SK-N-SH treated with all-trans-retinoic acid at 6 μM for 48 hours (cell line): ENCODE results near the gene GAST.

Experiments used
- ATAC-seq: fragments of 200-7000 bp; cut with Tn5 transposase; 3 replicates; pipeline ENCODE4 v1.9.1; 2020; ENCODE audit warnings: mild to moderate bottlenecking, moderate library complexity
- BACH2 ChIP-seq: fragments of 250-450 bp; sonication (Bioruptor Pico); IDR thresholded peaks from 2 replicates; pipeline ENCODE4 v1.9.0; 2021; ENCODE audit warnings: mild to moderate bottlenecking, borderline replicate concordance
- CSDC2 ChIP-seq: fragments of 250-450 bp; sonication (Bioruptor Pico); IDR thresholded peaks from 2 replicates; pipeline ENCODE4 v1.5.0; 2020; ENCODE audit warnings: mild to moderate bottlenecking, moderate library complexity
- ESRRG ChIP-seq: fragments of 250-450 bp; sonication (Bioruptor Pico); IDR thresholded peaks from 2 replicates; pipeline ENCODE4 v1.6.1; 2021; ENCODE audit warnings: mild to moderate bottlenecking
- ISL1 ChIP-seq: fragments of 250-450 bp; sonication (Bioruptor Pico); IDR thresholded peaks from 2 replicates; pipeline ENCODE4 v2.1.2; 2022; ENCODE audit warnings: mild to moderate bottlenecking, moderate library complexity
- OSR1 ChIP-seq: fragments of 250-450 bp; sonication (Bioruptor Pico); IDR thresholded peaks from 2 replicates; pipeline ENCODE4 v1.8.0; 2022; ENCODE audit warnings: moderate library complexity, mild to moderate bottlenecking, inconsistent platforms
- PATZ1 ChIP-seq: fragments of 250-450 bp; sonication (Bioruptor Pico); IDR thresholded peaks from 2 replicates; pipeline ENCODE4 v1.8.0; 2020; ENCODE audit warnings: mild to moderate bottlenecking, moderate library complexity, borderline replicate concordance
- PPARA ChIP-seq: fragments of 250-450 bp; sonication (Bioruptor Pico); IDR thresholded peaks from 2 replicates; pipeline ENCODE4 v1.5.0; 2020; ENCODE audit warnings: mild to moderate bottlenecking, borderline replicate concordance
- RARB ChIP-seq: fragments of 250-450 bp; sonication (Bioruptor Pico); IDR thresholded peaks from 2 replicates; pipeline ENCODE4 v1.8.0; 2021; ENCODE audit warnings: mild to moderate bottlenecking, moderate library complexity
- SNAI2 ChIP-seq: fragments of 250-450 bp; sonication (Bioruptor Pico); IDR thresholded peaks from 2 replicates; pipeline ENCODE4 v1.5.0; 2020; ENCODE audit warnings: mild to moderate bottlenecking, moderate library complexity
- TCF4 ChIP-seq: fragments of 250-450 bp; sonication (Bioruptor Pico); IDR thresholded peaks from 2 replicates; pipeline ENCODE4 v1.8.0; 2021; ENCODE audit warnings: mild to moderate bottlenecking, moderate library complexity, borderline replicate concordance
- TOX ChIP-seq: fragments of 250-450 bp; sonication (Bioruptor Pico); IDR thresholded peaks from 2 replicates; pipeline ENCODE4 v1.8.0; 2021; ENCODE audit warnings: mild to moderate bottlenecking, moderate library complexity, borderline replicate concordance
- ZC3H10 ChIP-seq: fragments of 250-450 bp; sonication (Bioruptor Pico); IDR thresholded peaks from 2 replicates; pipeline ENCODE4 v1.5.1; 2021; ENCODE audit warnings: mild to moderate bottlenecking, moderate library complexity
- ZFP3 ChIP-seq: fragments of 250-450 bp; sonication (Bioruptor Pico); IDR thresholded peaks from 2 replicates; pipeline ENCODE4 v1.5.0; 2020; ENCODE audit warnings: mild to moderate bottlenecking, moderate library complexity
- ZFP30 ChIP-seq: fragments of 450-650 bp; formaldehyde crosslinking; IDR thresholded peaks from 2 replicates; pipeline ENCODE4 v1.5.0; 2022; ENCODE audit warnings: mild to moderate bottlenecking, moderate library complexity
- ZNF565 ChIP-seq: fragments of 450-650 bp; formaldehyde crosslinking; conservative IDR thresholded peaks from 2 replicates; pipeline ENCODE4 v1.5.0; 2020; ENCODE audit warnings: low read depth, mild to moderate bottlenecking, moderate library complexity
- ZNF70 ChIP-seq: fragments of 450-650 bp; formaldehyde crosslinking; IDR thresholded peaks from 2 replicates; pipeline ENCODE4 v1.5.0; 2020; ENCODE audit warnings: mild to moderate bottlenecking, moderate library complexity
- TF ChIP-seq, protein P1 (sequence below): fragments of 250-450 bp; sonication (Bioruptor Pico); IDR thresholded peaks from 2 replicates; pipeline ENCODE4 v1.8.0; 2021; ENCODE audit warnings: low read depth, mild to moderate bottlenecking, moderate library complexity, borderline replicate concordance
- TF ChIP-seq, protein P2 (sequence below): fragments of 250-450 bp; sonication (Bioruptor Pico); IDR thresholded peaks from 2 replicates; pipeline ENCODE4 v1.5.0; 2020; ENCODE audit warnings: mild to moderate bottlenecking, moderate library complexity
- TF ChIP-seq, protein P3 (sequence below): fragments of 250-450 bp; sonication (Bioruptor Pico); IDR thresholded peaks from 2 replicates; pipeline ENCODE4 v1.5.1; 2021; ENCODE audit warnings: mild to moderate bottlenecking, moderate library complexity

The GAST gene

GRCh38 chr17:41664587-41665565, 47.3 kb upstream of the GAST start:
- no peak for ATAC-seq
- TF ChIP-seq RARB (CRISPR knock-in tag), result no peak
- TF ChIP-seq ZNF70, result peak; percentile 97
- TF ChIP-seq, all 23 proteins: peak for 1

- TF ChIP-seq SNAI2, result no peak
- TF ChIP-seq PATZ1 (CRISPR knock-in tag), result no peak
- no peak for TF ChIP-seq ZFP3 (CRISPR knock-in tag)
- TF ChIP-seq BACH2 (CRISPR knock-in tag), result no peak
- TF ChIP-seq ZNF565 (CRISPR knock-in tag), result no peak
- peak; percentile 93 for ATAC-seq
Measured at GRCh38 chr17:41665566-41666236, 46.4 kb upstream of the GAST start.

DNA sequence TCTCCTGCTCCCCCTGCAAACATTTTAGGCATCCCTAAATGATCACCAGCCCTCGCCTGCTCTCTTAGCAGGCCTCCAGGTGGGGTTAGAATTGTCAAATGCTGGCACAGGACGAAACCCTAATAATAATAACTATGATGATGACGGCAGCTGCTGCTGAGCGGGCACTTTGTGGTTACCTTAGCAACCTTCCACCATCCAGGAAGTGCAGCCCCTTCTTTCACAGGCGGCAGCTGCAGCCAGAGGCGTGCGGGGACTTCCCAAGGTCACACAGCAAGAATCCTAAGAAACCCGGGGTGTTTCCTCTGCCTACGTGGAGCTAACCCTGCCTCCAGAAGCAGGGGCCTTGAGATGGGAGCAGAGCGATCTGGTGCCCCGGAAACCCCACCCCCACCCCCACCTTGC, 45.9 kb upstream of the GAST start:
- TF ChIP-seq TCF4 (no peak), TOX (CRISPR knock-in tag) (no peak), ZC3H10 (CRISPR knock-in tag) (no peak), ESRRG (CRISPR knock-in tag) (no peak), OSR1 (CRISPR knock-in tag) (no peak), RARB (CRISPR knock-in tag) (no peak), ISL1 (CRISPR knock-in tag) (no peak), SNAI2 (no peak), ZNF70 (no peak), PPARA (CRISPR knock-in tag) (no peak), CSDC2 (CRISPR knock-in tag) (no peak), ZNF565 (CRISPR knock-in tag) (no peak), ZFP30 (CRISPR knock-in tag) (no peak), PATZ1 (CRISPR knock-in tag) (no peak)
- TF ChIP-seq, protein P1, sequence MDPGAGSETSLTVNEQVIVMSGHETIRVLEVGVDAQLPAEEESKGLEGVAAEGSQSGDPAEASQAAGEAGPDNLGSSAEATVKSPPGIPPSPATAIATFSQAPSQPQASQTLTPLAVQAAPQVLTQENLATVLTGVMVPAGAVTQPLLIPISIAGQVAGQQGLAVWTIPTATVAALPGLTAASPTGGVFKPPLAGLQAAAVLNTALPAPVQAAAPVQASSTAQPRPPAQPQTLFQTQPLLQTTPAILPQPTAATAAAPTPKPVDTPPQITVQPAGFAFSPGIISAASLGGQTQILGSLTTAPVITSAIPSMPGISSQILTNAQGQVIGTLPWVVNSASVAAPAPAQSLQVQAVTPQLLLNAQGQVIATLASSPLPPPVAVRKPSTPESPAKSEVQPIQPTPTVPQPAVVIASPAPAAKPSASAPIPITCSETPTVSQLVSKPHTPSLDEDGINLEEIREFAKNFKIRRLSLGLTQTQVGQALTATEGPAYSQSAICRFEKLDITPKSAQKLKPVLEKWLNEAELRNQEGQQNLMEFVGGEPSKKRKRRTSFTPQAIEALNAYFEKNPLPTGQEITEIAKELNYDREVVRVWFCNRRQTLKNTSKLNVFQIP (CRISPR knock-in tag), result no peak
- TF ChIP-seq, protein P2, sequence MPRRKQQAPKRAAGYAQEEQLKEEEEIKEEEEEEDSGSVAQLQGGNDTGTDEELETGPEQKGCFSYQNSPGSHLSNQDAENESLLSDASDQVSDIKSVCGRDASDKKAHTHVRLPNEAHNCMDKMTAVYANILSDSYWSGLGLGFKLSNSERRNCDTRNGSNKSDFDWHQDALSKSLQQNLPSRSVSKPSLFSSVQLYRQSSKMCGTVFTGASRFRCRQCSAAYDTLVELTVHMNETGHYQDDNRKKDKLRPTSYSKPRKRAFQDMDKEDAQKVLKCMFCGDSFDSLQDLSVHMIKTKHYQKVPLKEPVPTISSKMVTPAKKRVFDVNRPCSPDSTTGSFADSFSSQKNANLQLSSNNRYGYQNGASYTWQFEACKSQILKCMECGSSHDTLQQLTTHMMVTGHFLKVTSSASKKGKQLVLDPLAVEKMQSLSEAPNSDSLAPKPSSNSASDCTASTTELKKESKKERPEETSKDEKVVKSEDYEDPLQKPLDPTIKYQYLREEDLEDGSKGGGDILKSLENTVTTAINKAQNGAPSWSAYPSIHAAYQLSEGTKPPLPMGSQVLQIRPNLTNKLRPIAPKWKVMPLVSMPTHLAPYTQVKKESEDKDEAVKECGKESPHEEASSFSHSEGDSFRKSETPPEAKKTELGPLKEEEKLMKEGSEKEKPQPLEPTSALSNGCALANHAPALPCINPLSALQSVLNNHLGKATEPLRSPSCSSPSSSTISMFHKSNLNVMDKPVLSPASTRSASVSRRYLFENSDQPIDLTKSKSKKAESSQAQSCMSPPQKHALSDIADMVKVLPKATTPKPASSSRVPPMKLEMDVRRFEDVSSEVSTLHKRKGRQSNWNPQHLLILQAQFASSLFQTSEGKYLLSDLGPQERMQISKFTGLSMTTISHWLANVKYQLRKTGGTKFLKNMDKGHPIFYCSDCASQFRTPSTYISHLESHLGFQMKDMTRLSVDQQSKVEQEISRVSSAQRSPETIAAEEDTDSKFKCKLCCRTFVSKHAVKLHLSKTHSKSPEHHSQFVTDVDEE (CRISPR knock-in tag), result no peak
- TF ChIP-seq, protein P3, sequence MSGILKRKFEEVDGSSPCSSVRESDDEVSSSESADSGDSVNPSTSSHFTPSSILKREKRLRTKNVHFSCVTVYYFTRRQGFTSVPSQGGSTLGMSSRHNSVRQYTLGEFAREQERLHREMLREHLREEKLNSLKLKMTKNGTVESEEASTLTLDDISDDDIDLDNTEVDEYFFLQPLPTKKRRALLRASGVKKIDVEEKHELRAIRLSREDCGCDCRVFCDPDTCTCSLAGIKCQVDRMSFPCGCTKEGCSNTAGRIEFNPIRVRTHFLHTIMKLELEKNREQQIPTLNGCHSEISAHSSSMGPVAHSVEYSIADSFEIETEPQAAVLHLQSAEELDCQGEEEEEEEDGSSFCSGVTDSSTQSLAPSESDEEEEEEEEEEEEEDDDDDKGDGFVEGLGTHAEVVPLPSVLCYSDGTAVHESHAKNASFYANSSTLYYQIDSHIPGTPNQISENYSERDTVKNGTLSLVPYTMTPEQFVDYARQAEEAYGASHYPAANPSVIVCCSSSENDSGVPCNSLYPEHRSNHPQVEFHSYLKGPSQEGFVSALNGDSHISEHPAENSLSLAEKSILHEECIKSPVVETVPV (CRISPR knock-in tag), result no peak
- ATAC-seq, result peak; percentile 27
